Left lung (tissue), 10 donors: ENCODE data around the gene PRXL2B. TPM values are rescaled to one million over a fixed set of nuclear protein-coding genes. Genes with fewer than 3 reads are reported as not detected.

Experiments used
- ATAC-seq: fragments of 200-7000 bp; cut with Tn5 transposase; one replicate; pipeline ENCODE4 v1.9.1; 2020; ENCODE audit warnings: moderate library complexity
- DNase-seq, 4 donors: peaks; one replicate each; pipeline ENCODE4 v3.0.0-alpha.2; 2013 to 2020
- H3K27ac ChIP-seq, 2 donors: fragments of 200-600 bp; sonication (generic) in 1 of 2; one replicate each; pipeline versions ENCODE4 v1.5.0 to v1.8.0; 2020 to 2021
- H3K27me3 ChIP-seq, 2 donors: fragments of 200-600 bp; sonication (generic) in 1 of 2; one replicate each; pipeline versions ENCODE4 v1.5.0 to v1.8.0; 2020 to 2021
- H3K36me3 ChIP-seq, 2 donors: fragments of 200-600 bp; sonication (generic) in 1 of 2; one replicate each; pipeline versions ENCODE4 v1.5.0 to v1.8.0; 2020 to 2021
- H3K4me1 ChIP-seq, 2 donors: fragments of 200-600 bp; one replicate each; pipeline ENCODE4 v1.8.0; 2021
- H3K4me3 ChIP-seq, 2 donors: fragments of 200-600 bp; sonication (generic) in 1 of 2; one replicate each; pipeline versions ENCODE4 v1.5.0 to v1.8.0; 2020 to 2021; ENCODE audit warnings: mild to moderate bottlenecking in 1 of 2
- H3K9me3 ChIP-seq, 2 donors: fragments of 200-600 bp; sonication (generic) in 1 of 2; one replicate each; pipeline versions ENCODE4 v1.5.0 to v1.8.0; 2020 to 2021
- intact Hi-C, 2 donors: fragments of 100-400 bp; cut with DNase I; formaldehyde crosslinking; loops; one replicate each; pipeline versions ENCODE4 v1.11.2 to v1.14.2; 2022
- polyA plus RNA-seq, 6 donors: library from polyadenylated mRNA; unstranded; fragments of 120-200 nt; gene quantifications; one replicate each; pipeline ENCODE4 v1.2.1, GENCODE V29; 2013; ENCODE audit not compliant: insufficient read length in 6 of 6
- total RNA-seq, 2 donors: library from RNA; stranded (reverse); fragmentation: NEBNext Ultra II Directional; extraction: Animal tissue kit (Norgen Biotek cat#: 25700); gene quantifications; one replicate each; pipeline ENCODE4 v1.2.1, GENCODE V29; 2021
- TF ChIP-seq, protein P1 (sequence below), 2 donors: fragments of 200-600 bp; sonication (generic) in 1 of 2; IDR thresholded peaks; one replicate each; pipeline versions ENCODE4 v1.5.0 to v1.8.0; 2021; ENCODE audit warnings: antibody characterized with exemption in 2 of 2
- donor health status: DM: no; HTN: yes; CAD: no.
- donor health status: DM: no; HTN: no; CAD: no.

The PRXL2B gene
- total and polyA plus RNA-seq, 8 donors = 33.2 to 62.5 (median 45.4) TPM

GRCh38 chr1:2539312-2539907 lies 47.2 kb upstream of the PRXL2B start:
- Histone ChIP-seq H3K9me3 (no peaks in the 10 kb centered on the region), H3K36me3 (no peaks in the 10 kb centered on the region), H3K4me3 (no peak overlapping the region), H3K27me3 (peaks cover 6 to 59% of the 10 kb centered on the region in 2 donors), H3K27ac (no peak overlapping the region), H3K4me1 (peaks cover 0 to 26% of the 10 kb centered on the region in 2 donors)
- TF ChIP-seq, protein P1, sequence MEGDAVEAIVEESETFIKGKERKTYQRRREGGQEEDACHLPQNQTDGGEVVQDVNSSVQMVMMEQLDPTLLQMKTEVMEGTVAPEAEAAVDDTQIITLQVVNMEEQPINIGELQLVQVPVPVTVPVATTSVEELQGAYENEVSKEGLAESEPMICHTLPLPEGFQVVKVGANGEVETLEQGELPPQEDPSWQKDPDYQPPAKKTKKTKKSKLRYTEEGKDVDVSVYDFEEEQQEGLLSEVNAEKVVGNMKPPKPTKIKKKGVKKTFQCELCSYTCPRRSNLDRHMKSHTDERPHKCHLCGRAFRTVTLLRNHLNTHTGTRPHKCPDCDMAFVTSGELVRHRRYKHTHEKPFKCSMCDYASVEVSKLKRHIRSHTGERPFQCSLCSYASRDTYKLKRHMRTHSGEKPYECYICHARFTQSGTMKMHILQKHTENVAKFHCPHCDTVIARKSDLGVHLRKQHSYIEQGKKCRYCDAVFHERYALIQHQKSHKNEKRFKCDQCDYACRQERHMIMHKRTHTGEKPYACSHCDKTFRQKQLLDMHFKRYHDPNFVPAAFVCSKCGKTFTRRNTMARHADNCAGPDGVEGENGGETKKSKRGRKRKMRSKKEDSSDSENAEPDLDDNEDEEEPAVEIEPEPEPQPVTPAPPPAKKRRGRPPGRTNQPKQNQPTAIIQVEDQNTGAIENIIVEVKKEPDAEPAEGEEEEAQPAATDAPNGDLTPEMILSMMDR (IDR thresholded peaks at IDR 0.05) = no peak
- intact Hi-C loops = no loop called here
- DNase-seq (no peak), ATAC-seq (no peak)

- intact Hi-C loops = loop anchor here in 1 of 2 donors (10.0 kb wide), 1 partner anchor 126 kb away; the partner anchor contains the start of gene PEX10
- Histone ChIP-seq H3K9me3 (no peaks in the 10 kb centered on the region), H3K27me3 (peaks cover 3 to 43% of the 10 kb centered on the region in 2 donors), H3K36me3 (no peaks in the 10 kb centered on the region), H3K4me1 (peaks cover 9 to 38% of the 10 kb centered on the region in 2 donors), H3K27ac (no peak overlapping the region), H3K4me3 (no peak overlapping the region)
- TF ChIP-seq, protein P1 (IDR thresholded peaks at IDR 0.05) = no peak
- no peak for ATAC-seq
- no peak for DNase-seq
Observed at GRCh38 chr1:2540816-2541492, 45.6 kb upstream of the PRXL2B start.

- no peak for ATAC-seq
Observed at GRCh38 chr1:2541619-2542245, 44.8 kb upstream of the PRXL2B start.

DNA sequence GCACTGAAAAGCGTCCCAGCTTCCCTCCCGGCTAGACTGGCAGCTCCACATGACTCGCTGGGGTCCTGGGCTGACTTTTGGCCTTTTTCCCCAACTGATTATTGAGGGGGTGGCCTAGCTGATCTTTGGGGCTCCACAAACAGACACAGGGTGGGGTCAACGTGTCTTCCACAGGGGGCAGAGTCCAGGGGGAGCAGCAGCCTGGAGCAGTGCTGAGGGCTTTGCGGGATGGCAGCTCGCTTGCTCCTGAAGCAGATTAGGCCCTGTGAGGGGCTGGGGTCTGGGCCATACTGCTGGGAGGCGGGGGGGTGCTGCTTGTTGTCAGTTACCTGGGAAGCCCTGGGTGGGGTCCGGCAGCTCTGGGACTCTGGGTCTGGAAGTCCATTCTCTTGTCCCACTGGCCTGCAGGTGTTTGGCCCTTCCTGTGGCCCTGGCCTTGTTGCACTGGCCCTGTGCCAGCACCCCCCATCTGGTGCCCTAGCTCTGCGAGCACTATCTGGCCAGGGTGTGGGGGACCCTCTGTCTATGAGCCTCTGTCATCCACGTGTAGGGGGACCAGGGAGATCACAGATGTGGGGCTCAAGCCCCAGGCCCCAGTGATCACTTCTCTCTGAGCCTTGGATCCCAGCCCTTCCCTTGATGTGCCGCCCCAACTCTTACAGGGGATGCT lies 44.2 kb upstream of the PRXL2B start:
- TF ChIP-seq, protein P1 (IDR thresholded peaks at IDR 0.05) = no peak
- no peaks in the 10 kb centered on the region for H3K9me3 ChIP-seq
- peaks cover 14 to 49% of the 10 kb centered on the region in 2 donors for H3K4me1 ChIP-seq
- peaks cover 3 to 39% of the 10 kb centered on the region in 2 donors for H3K27me3 ChIP-seq
- no peaks in the 10 kb centered on the region for H3K36me3 ChIP-seq
- no peak overlapping the region for H3K27ac ChIP-seq
- no peak overlapping the region for H3K4me3 ChIP-seq
- DNase-seq (no peak), ATAC-seq (no peak)
- intact Hi-C loops = loop anchor here in 1 of 2 donors (10.0 kb wide), 1 partner anchor 128 kb away; the partner anchor contains the start of gene PEX10

More at GRCh38 chr1:2541619-2542245, 44.8 kb upstream of the PRXL2B start:
- Histone ChIP-seq H3K4me1 (peaks cover 9 to 44% of the 10 kb centered on the region in 2 donors), H3K27me3 (peaks cover 3 to 42% of the 10 kb centered on the region in 2 donors), H3K36me3 (no peaks in the 10 kb centered on the region), H3K4me3 (no peak overlapping the region), H3K9me3 (no peaks in the 10 kb centered on the region), H3K27ac (no peak overlapping the region)
- no peak for DNase-seq
- intact Hi-C loops = loop anchor here in 1 of 2 donors (10.0 kb wide), 1 partner anchor 127 kb away; the partner anchor contains the start of gene PEX10
- TF ChIP-seq, protein P1 (IDR thresholded peaks at IDR 0.05) = no peak
